ENCODE results near the gene LRRC28. TPM values are rescaled to one million over a fixed set of nuclear protein-coding genes. Genes with fewer than 3 reads are reported as not detected.
A peak's percentile ranks its signal among the peaks of the same experiment; 100 is the strongest.

The LRRC28 gene
- total RNA-seq, 6 donors from 2014 or later = 15.6 to 70.2 (median 20.1) TPM

- H3K4me3 ChIP-seq = peak overlapping the region in 3 of 4 donors; percentile 39 to 88 (median 80)
- no peak for TF ChIP-seq CTCF (IDR thresholded peaks at IDR 0.05)
- no peak for TF ChIP-seq POLR2AphosphoS5 (IDR thresholded peaks at IDR 0.05)
- no peak for TF ChIP-seq POLR2A (IDR thresholded peaks at IDR 0.05)
- TF ChIP-seq EP300 (IDR thresholded peaks at IDR 0.05) = no peak
- 72 to 78% methylated on average over 7 of the region's 7 CpGs for WGBS, 2 donors
- H3K36me3 ChIP-seq = no peaks in the 10 kb centered on the region
- H3K27ac ChIP-seq = no peak overlapping the region
- H3K4me1 ChIP-seq = peaks cover 9 to 29% (median 21%) of the 10 kb centered on the region in 4 donors
- H3K27me3 ChIP-seq = no peaks in the 10 kb centered on the region
- no peaks in the 10 kb centered on the region for H3K9me3 ChIP-seq
- ATAC-seq (ENCODE audit: low FRiP score in 2 of 2) (no peak), DNase-seq (no peak)
These were observed 3.1 kb upstream of the LRRC28 start for GRCh38 chr15:99248000-99248715.

- no peaks in the 10 kb centered on the region for H3K27me3 ChIP-seq
- ATAC-seq (ENCODE audit: low FRiP score in 2 of 2) = peak; percentile 58 to 66
- no peaks in the 10 kb centered on the region for H3K36me3 ChIP-seq
- TF ChIP-seq EP300 (IDR thresholded peaks at IDR 0.05) (no peak), CTCF (IDR thresholded peaks at IDR 0.05) (no peak), POLR2A (IDR thresholded peaks at IDR 0.05) (peak in 1 of 4 donors; percentile 42), POLR2AphosphoS5 (IDR thresholded peaks at IDR 0.05) (no peak)
- peak within 1 kb of the TSS; percentile 13 to 88 (median 74) for H3K4me3 ChIP-seq
- H3K4me1 ChIP-seq = peaks cover 9 to 29% (median 23%) of the 10 kb centered on the region in 4 donors
- H3K27ac ChIP-seq = peak within 1 kb of the TSS; percentile 81 to 92 (median 90)
- H3K9me3 ChIP-seq = no peaks in the 10 kb centered on the region
- WGBS, 2 donors = 5 to 11% methylated on average over 14 of the region's 14 CpGs
- peak in 1 of 2 donors; percentile 29 for DNase-seq
These were observed 1.9 kb upstream of the LRRC28 start, which contains the start of gene TTC23 for GRCh38 chr15:99249270-99249841. Gene TTC23, minus strand, starts transcription at chr15:99249581. Its CDS starts 20,869 bp downstream, at chr15:99228712.

GRCh38 chr15:99250001-99250400, 1.3 kb upstream of the LRRC28 start:
- Histone ChIP-seq H3K27me3 (no peaks in the 10 kb centered on the region), H3K4me1 (peaks cover 9 to 29% (median 23%) of the 10 kb centered on the region in 4 donors), H3K4me3 (peak overlapping the region in 3 of 4 donors; percentile 39 to 88 (median 80)), H3K9me3 (no peaks in the 10 kb centered on the region), H3K27ac (peak overlapping the region; percentile 47 to 91 (median 76)), H3K36me3 (no peaks in the 10 kb centered on the region)
- WGBS, 2 donors = 41 to 42% methylated on average over 4 of the region's 4 CpGs
- DNase-seq (no peak), ATAC-seq (ENCODE audit: low FRiP score in 2 of 2) (no peak)
- TF ChIP-seq CTCF (IDR thresholded peaks at IDR 0.05) = no peak
- TF ChIP-seq POLR2AphosphoS5 (IDR thresholded peaks at IDR 0.05) = no peak
- TF ChIP-seq POLR2A (IDR thresholded peaks at IDR 0.05) = no peak
- TF ChIP-seq EP300 (IDR thresholded peaks at IDR 0.05) = no peak

GRCh38 chr15:99250494-99250856, 806 bp upstream of the LRRC28 start:
- 20 to 43% methylated on average over 7 of the region's 7 CpGs for WGBS, 2 donors
- no peak for DNase-seq

More at GRCh38 chr15:99250494-99250856, 806 bp upstream of the LRRC28 start:
- Histone ChIP-seq H3K9me3 (no peaks in the 10 kb centered on the region), H3K27me3 (no peaks in the 10 kb centered on the region), H3K4me1 (peaks cover 9 to 29% (median 23%) of the 10 kb centered on the region in 4 donors), H3K4me3 (peak overlapping the region; percentile 55 to 88 (median 74)), H3K36me3 (no peaks in the 10 kb centered on the region), H3K27ac (peak overlapping the region; percentile 81 to 92 (median 90))
- TF ChIP-seq CTCF (IDR thresholded peaks at IDR 0.05) = no peak
- no peak for ATAC-seq (ENCODE audit: low FRiP score in 2 of 2)

Data from upper lobe of left lung (tissue), 6 donors.